ENCODE measurements around the gene RGL3. TPM values are rescaled to one million over a fixed set of nuclear protein-coding genes. Genes with fewer than 3 reads are reported as not detected.

Gene RGL3
- total RNA-seq, 1 donor from 2014 or later = 0.49 TPM

GRCh38 chr19:11416346-11417052, 2.6 kb downstream of the RGL3 start:
- Mint-ChIP-seq H3K36me3 (no peaks in the 10 kb centered on the region), H3K27me3 (ENCODE audit: insufficient read depth, low read depth) (peaks cover 58% of the 10 kb centered on the region), H3K27ac (no peak overlapping the region), H3K4me1 (peaks cover 12% of the 10 kb centered on the region), H3K4me3 (no peak overlapping the region), H3K9me3 (peaks cover 3% of the 10 kb centered on the region)
- Histone ChIP-seq H3K4me3 (no peak overlapping the region), H3K27me3 (peaks cover 46% of the 10 kb centered on the region), H3K79me2 (ENCODE audit: low read depth) (no peaks in the 10 kb centered on the region), H3F3A (ENCODE audit: low read depth) (peaks cover 18% of the 10 kb centered on the region), H3K9me3 (ENCODE audit: low read depth) (no peaks in the 10 kb centered on the region), H3K4me1 (peaks cover 8% of the 10 kb centered on the region), H3K36me3 (no peaks in the 10 kb centered on the region), H3K27ac (no peak overlapping the region), H4K20me1 (ENCODE audit: low read depth) (peaks cover 4% of the 10 kb centered on the region), H3K4me2 (no peak overlapping the region), H3K9ac (no peak overlapping the region), H2AFZ (replicated peaks) (no peak overlapping the region)
- TF ChIP-seq EZH2 (IDR thresholded peaks at IDR 0.05) = no peak
- TF ChIP-seq CTCF (IDR thresholded peaks at IDR 0.05) = no peak
- TF ChIP-seq EZH2phosphoT487 (IDR thresholded peaks at IDR 0.05) = no peak
- no peak for DNase-seq (ENCODE audit: low spot score)

- Histone ChIP-seq H3K9me3 (ENCODE audit: low read depth) (no peaks in the 10 kb centered on the region), H3F3A (ENCODE audit: low read depth) (peaks cover 15% of the 10 kb centered on the region), H3K27me3 (peaks cover 27% of the 10 kb centered on the region), H3K4me2 (no peak overlapping the region), H3K27ac (no peak overlapping the region), H3K4me3 (no peak overlapping the region), H2AFZ (replicated peaks) (no peak overlapping the region), H4K20me1 (ENCODE audit: low read depth) (no peaks in the 10 kb centered on the region), H3K79me2 (ENCODE audit: low read depth) (no peaks in the 10 kb centered on the region), H3K36me3 (no peaks in the 10 kb centered on the region), H3K9ac (no peak overlapping the region), H3K4me1 (no peaks in the 10 kb centered on the region)
- peaks cover 3% of the 10 kb centered on the region for H3K9me3 Mint-ChIP-seq
- no peak overlapping the region for H3K4me3 Mint-ChIP-seq
- H3K27me3 Mint-ChIP-seq (ENCODE audit: insufficient read depth, low read depth) = peaks cover 42% of the 10 kb centered on the region
- no peak for DNase-seq (ENCODE audit: low spot score)
- no peaks in the 10 kb centered on the region for H3K4me1 Mint-ChIP-seq
- no peaks in the 10 kb centered on the region for H3K36me3 Mint-ChIP-seq
- no peak for TF ChIP-seq EZH2phosphoT487 (IDR thresholded peaks at IDR 0.05)
- TF ChIP-seq CTCF (IDR thresholded peaks at IDR 0.05) = no peak
- TF ChIP-seq EZH2 (IDR thresholded peaks at IDR 0.05) = no peak
- no peak overlapping the region for H3K27ac Mint-ChIP-seq
Measured at GRCh38 chr19:11414544-11414943, 4.6 kb downstream of the RGL3 start.

GRCh38 chr19:11410682-11411081, 8.4 kb downstream of the RGL3 start:
- H3F3A ChIP-seq (ENCODE audit: low read depth) = no peaks in the 10 kb centered on the region
- H3K9me3 ChIP-seq (ENCODE audit: low read depth) = no peaks in the 10 kb centered on the region
- peaks cover 17% of the 10 kb centered on the region for H3K27me3 Mint-ChIP-seq (ENCODE audit: insufficient read depth, low read depth)
- DNase-seq (ENCODE audit: low spot score) = no peak
- H2AFZ ChIP-seq (replicated peaks) = no peak overlapping the region
- H3K79me2 ChIP-seq (ENCODE audit: low read depth) = no peaks in the 10 kb centered on the region
- H3K4me2 ChIP-seq = no peak overlapping the region
- TF ChIP-seq EZH2phosphoT487 (IDR thresholded peaks at IDR 0.05) = no peak
- no peak for TF ChIP-seq EZH2 (IDR thresholded peaks at IDR 0.05)
- TF ChIP-seq CTCF (IDR thresholded peaks at IDR 0.05) = no peak
- H3K4me1 Mint-ChIP-seq = no peaks in the 10 kb centered on the region
- no peaks in the 10 kb centered on the region for H3K4me1 ChIP-seq
- no peak overlapping the region for H3K9ac ChIP-seq
- no peaks in the 10 kb centered on the region for H3K36me3 Mint-ChIP-seq
- no peaks in the 10 kb centered on the region for H3K36me3 ChIP-seq
- no peak overlapping the region for H3K27ac ChIP-seq
- H3K9me3 Mint-ChIP-seq = no peaks in the 10 kb centered on the region
- H4K20me1 ChIP-seq (ENCODE audit: low read depth) = no peaks in the 10 kb centered on the region
- H3K4me3 ChIP-seq = no peak overlapping the region
- no peak overlapping the region for H3K27ac Mint-ChIP-seq
- H3K27me3 ChIP-seq = no peaks in the 10 kb centered on the region
- no peak overlapping the region for H3K4me3 Mint-ChIP-seq
